ENCODE data around the gene RAB4A. TPM values are rescaled to one million over a fixed set of nuclear protein-coding genes. Genes with fewer than 3 reads are reported as not detected.

RAB4A gene
- total RNA-seq, 2 experiments from 2014 or later = 17.5 to 27.9 TPM

DNA sequence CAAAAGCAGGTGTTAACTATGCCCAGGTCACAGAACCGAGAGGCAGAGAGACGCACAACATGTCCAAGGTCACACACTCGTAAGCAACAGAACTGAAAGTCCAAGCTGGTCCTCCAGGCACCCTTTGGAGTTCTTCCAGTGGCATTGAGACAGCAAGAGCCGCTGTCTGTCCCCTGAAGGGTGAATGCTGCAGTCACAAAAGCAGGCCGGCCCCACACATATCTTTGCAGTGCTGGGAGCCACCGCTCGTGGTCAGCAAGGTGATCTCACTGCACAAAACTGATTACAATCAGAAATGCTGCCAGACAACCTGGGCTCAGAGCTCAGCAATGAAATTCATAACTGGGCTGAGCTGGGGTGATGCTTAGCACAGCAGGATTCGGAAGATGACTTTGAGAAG, 47.4 kb upstream of the RAB4A start:
- no peaks in the 10 kb centered on the region for H3K79me2 ChIP-seq (ENCODE audit: insufficient read depth, low read depth, low read length)
- CTCF ChIA-PET (ENCODE audit: unreplicated experiment) = no interaction called here

DNA sequence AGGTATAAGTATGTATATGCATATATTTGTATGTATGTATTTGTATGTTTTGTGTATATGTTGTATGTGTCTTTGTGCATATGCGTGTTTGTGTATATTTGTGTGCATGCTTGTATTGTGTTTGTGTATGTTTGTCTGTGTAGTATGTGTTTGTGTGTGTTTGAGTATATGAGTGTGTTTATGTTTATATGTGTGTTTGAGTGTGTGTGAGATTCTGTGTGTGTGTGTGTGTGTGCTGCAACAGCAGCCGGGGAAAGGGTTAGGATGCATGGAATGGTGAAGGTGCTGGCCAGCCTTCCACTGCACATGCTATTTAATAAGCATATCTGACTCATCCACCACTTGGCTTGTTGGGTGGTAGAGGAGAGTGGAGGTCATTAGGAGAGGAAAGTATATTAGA, 46.6 kb upstream of the RAB4A start:
- H3K9me2 ChIP-seq (ENCODE audit: insufficient read depth, low read length) = no peaks in the 10 kb centered on the region
- H3K4me3 ChIP-seq (ENCODE audit: low read depth, low read length, poor library complexity, severe bottlenecking) = no peak overlapping the region
- no peak overlapping the region for H3K4me2 ChIP-seq (ENCODE audit: low read length)
- CTCF ChIA-PET (ENCODE audit: unreplicated experiment) = no interaction called here
- H3K4me1 ChIP-seq (ENCODE audit: insufficient read depth, low read length, poor library complexity, severe bottlenecking) = no peaks in the 10 kb centered on the region
- no peaks in the 10 kb centered on the region for H3K9me3 ChIP-seq (ENCODE audit: low read length)
- TF ChIP-seq, protein P1, sequence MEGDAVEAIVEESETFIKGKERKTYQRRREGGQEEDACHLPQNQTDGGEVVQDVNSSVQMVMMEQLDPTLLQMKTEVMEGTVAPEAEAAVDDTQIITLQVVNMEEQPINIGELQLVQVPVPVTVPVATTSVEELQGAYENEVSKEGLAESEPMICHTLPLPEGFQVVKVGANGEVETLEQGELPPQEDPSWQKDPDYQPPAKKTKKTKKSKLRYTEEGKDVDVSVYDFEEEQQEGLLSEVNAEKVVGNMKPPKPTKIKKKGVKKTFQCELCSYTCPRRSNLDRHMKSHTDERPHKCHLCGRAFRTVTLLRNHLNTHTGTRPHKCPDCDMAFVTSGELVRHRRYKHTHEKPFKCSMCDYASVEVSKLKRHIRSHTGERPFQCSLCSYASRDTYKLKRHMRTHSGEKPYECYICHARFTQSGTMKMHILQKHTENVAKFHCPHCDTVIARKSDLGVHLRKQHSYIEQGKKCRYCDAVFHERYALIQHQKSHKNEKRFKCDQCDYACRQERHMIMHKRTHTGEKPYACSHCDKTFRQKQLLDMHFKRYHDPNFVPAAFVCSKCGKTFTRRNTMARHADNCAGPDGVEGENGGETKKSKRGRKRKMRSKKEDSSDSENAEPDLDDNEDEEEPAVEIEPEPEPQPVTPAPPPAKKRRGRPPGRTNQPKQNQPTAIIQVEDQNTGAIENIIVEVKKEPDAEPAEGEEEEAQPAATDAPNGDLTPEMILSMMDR (conservative IDR thresholded peaks at IDR 0.05; ENCODE audit: low read length) = no peak
- TF ChIP-seq EZH2phosphoT487 (IDR thresholded peaks at IDR 0.05; ENCODE audit: borderline replicate concordance, low read depth, low read length) = no peak
- intact Hi-C loops (cut with micrococcal nuclease; ENCODE audit: unreplicated experiment) = loop anchor here (10.0 kb wide), 1 partner anchor 530 kb away; no protein-coding TSS in a partner anchor
- no peaks in the 10 kb centered on the region for H3K36me3 ChIP-seq (ENCODE audit: insufficient read depth, low read length)
- no TSS peak for BruUV-seq (replicated peaks)
- H2AFZ ChIP-seq (ENCODE audit: low read length) = no peak overlapping the region
- DNase-seq (ENCODE audit: low spot score) = no peak
- no peaks in the 10 kb centered on the region for H4K20me1 ChIP-seq (ENCODE audit: insufficient read depth, low read length)
- no peaks in the 10 kb centered on the region for H3K79me2 ChIP-seq (ENCODE audit: insufficient read depth, low read depth, low read length)
- no peak overlapping the region for H3K27ac ChIP-seq (ENCODE audit: low read depth, low read length, poor library complexity, severe bottlenecking)
- POLR2A ChIA-PET = interaction anchor here (0.8 kb wide), 1 partner anchor 16 kb away, joined by 3 read pairs; no protein-coding TSS in a partner anchor

More for the DNA sequence above, 47.4 kb upstream of the RAB4A start:
- Histone ChIP-seq H3K9me2 (ENCODE audit: insufficient read depth, low read length) (no peaks in the 10 kb centered on the region), H2AFZ (ENCODE audit: low read length) (no peak overlapping the region), H3K4me2 (ENCODE audit: low read length) (no peak overlapping the region), H4K20me1 (ENCODE audit: insufficient read depth, low read length) (no peaks in the 10 kb centered on the region), H3K4me3 (ENCODE audit: low read depth, low read length, poor library complexity, severe bottlenecking) (no peak overlapping the region), H3K27ac (ENCODE audit: low read depth, low read length, poor library complexity, severe bottlenecking) (no peak overlapping the region), H3K9me3 (ENCODE audit: low read length) (no peaks in the 10 kb centered on the region), H3K4me1 (ENCODE audit: insufficient read depth, low read length, poor library complexity, severe bottlenecking) (no peaks in the 10 kb centered on the region), H3K36me3 (ENCODE audit: insufficient read depth, low read length) (no peaks in the 10 kb centered on the region)
- DNase-seq (ENCODE audit: low spot score) = no peak
- intact Hi-C loops (cut with micrococcal nuclease; ENCODE audit: unreplicated experiment) = loop anchor here (10.0 kb wide), 1 partner anchor 529 kb away; no protein-coding TSS in a partner anchor
- TF ChIP-seq, protein P1 (conservative IDR thresholded peaks at IDR 0.05; ENCODE audit: low read length) = no peak
- TF ChIP-seq EZH2phosphoT487 (IDR thresholded peaks at IDR 0.05; ENCODE audit: borderline replicate concordance, low read depth, low read length) = no peak
- BruUV-seq (replicated peaks) = no TSS peak
- POLR2A ChIA-PET = no interaction called here

DNA sequence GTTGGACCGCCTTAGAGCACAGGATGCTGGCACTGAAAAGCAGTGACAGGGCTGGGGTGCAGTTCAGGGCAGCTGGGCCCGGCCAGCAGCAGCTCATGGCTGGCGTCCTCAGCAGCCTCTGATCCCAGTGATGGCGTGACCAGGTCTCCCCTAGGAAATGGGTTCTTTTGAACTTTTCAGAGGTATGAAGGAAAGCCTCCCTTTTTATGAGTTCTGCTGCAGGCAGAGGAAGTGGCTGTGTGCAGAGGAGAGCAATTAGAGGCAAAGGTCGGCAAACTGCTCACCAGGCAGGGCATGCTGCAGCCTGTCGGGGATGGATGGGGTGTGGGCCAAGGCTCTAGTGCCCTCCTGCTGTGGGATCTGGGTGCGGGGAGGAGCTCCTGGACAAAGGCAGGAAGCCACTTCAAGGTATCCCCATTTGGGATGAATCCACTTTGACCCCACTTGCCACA, 45.6 kb upstream of the RAB4A start:
- no peak overlapping the region for H2AFZ ChIP-seq (ENCODE audit: low read length)
- H3K9me2 ChIP-seq (ENCODE audit: insufficient read depth, low read length) = no peaks in the 10 kb centered on the region
- no peak overlapping the region for H3K27ac ChIP-seq (ENCODE audit: low read depth, low read length, poor library complexity, severe bottlenecking)
- H4K20me1 ChIP-seq (ENCODE audit: insufficient read depth, low read length) = no peaks in the 10 kb centered on the region
- ChIA-PET POLR2A (no interaction called here), CTCF (ENCODE audit: unreplicated experiment) (no interaction called here)
- H3K36me3 ChIP-seq (ENCODE audit: insufficient read depth, low read length) = no peaks in the 10 kb centered on the region
- H3K9me3 ChIP-seq (ENCODE audit: low read length) = no peaks in the 10 kb centered on the region
- no TSS peak for BruUV-seq (replicated peaks)
- H3K4me1 ChIP-seq (ENCODE audit: insufficient read depth, low read length, poor library complexity, severe bottlenecking) = no peaks in the 10 kb centered on the region
- TF ChIP-seq, protein P1 (conservative IDR thresholded peaks at IDR 0.05; ENCODE audit: low read length) = no peak
- no peak for TF ChIP-seq EZH2phosphoT487 (IDR thresholded peaks at IDR 0.05; ENCODE audit: borderline replicate concordance, low read depth, low read length)
- no peaks in the 10 kb centered on the region for H3K79me2 ChIP-seq (ENCODE audit: insufficient read depth, low read depth, low read length)
- no peak overlapping the region for H3K4me2 ChIP-seq (ENCODE audit: low read length)
- no peak overlapping the region for H3K4me3 ChIP-seq (ENCODE audit: low read depth, low read length, poor library complexity, severe bottlenecking)
- DNase-seq (ENCODE audit: low spot score) = no peak
- intact Hi-C loops (cut with micrococcal nuclease; ENCODE audit: unreplicated experiment) = loop anchor here (10.0 kb wide), 1 partner anchor 531 kb away; no protein-coding TSS in a partner anchor

All from OCI-LY7 (cell line).